NCI-H446 treated with DMSO at 0.1 percent for 48 hours (cell line): ENCODE data around the gene ATP1A3.
"Not testable (repeated sequence)": the region's sequence is repeated elsewhere in the genome, so short reads cannot be mapped to it uniquely, and the experiment has no call there.

Source experiments
- DNase-seq: peaks from one replicate; lab custom pipeline; 2025; lab: John Stamatoyannopoulos, UW

The ATP1A3 gene

DNA sequence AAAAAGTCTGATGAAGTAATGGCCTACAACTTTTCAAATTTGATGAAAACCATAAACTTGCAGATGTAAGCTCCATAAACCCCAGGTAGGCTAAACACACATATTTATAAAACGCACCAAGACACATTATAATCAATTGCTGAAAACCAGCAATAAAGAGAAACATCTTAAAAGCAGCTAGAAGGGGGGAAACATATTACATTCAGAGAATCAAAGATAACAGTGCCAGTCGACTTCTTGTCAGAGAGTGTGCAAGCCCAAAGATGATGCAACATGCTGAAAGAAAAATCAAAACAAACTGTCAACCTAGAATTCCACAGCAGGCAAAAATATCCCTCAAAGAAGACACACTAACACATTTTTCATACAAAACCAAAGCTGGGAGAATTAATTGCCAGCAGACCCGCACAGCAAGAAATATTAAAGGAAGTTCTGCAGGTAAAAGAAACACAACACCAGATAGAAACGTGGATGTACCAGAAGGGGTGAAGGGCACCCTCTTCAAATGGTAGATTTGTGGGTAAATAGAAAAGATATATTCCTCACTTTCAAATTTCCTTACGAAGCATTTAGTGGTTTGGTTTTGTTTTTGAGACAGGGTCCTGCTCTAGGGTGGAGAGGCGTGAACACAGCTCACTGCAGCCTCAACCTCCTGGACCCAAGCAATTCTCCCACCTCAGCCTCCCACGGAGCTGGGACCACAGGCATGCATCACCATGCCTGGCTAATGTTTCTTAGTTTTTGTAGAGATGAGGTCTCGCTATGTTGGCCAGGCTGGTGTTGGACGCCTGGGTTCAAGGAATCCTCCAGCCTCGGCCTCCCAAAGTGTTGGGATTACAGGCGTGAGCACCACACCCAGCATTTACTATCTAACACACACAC is 16.5 kb upstream of the ATP1A3 start:
- DNase-seq: no peak

DNA sequence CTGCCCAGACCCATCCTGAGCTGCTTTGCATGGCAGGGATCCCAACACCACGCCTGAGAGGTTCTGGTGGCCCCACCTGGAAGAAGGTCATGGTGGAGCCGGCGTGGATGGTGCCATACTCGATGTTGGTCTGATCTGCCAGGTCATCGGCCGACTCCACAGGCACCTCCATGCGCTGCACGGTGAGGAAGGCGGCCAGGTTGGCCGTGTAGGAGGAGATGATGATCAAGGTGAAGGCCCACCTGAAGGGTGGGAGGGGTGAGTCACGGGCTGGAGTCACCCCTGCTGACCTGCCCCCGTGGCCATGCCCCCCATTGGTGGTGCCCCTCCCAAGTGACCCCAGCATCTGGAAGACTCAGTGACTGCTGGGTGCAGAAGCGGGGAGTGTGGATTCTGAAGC is 12.5 kb upstream of the ATP1A3 start:
- DNase-seq: no peak

DNA sequence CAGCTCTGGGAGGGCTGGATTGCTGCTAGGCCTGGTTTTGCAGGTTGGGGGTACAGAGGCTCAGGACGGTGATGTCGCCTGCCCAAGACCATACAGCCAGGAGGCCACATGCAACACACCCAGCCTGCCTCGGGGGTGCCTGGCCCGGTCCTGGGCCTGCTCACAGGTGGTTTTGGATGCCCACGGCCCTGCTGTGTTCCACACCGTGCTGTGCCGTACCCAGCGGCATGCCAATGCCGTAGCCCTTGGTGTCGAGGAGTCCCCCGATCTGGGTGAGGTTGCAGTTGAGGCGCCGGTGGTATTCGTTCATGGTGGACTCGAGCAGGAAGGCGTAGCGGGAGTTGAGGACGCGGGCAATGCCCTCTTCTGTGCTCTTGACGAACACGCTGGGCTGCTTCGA is 11.5 kb upstream of the ATP1A3 start:
- no peak for DNase-seq

DNA sequence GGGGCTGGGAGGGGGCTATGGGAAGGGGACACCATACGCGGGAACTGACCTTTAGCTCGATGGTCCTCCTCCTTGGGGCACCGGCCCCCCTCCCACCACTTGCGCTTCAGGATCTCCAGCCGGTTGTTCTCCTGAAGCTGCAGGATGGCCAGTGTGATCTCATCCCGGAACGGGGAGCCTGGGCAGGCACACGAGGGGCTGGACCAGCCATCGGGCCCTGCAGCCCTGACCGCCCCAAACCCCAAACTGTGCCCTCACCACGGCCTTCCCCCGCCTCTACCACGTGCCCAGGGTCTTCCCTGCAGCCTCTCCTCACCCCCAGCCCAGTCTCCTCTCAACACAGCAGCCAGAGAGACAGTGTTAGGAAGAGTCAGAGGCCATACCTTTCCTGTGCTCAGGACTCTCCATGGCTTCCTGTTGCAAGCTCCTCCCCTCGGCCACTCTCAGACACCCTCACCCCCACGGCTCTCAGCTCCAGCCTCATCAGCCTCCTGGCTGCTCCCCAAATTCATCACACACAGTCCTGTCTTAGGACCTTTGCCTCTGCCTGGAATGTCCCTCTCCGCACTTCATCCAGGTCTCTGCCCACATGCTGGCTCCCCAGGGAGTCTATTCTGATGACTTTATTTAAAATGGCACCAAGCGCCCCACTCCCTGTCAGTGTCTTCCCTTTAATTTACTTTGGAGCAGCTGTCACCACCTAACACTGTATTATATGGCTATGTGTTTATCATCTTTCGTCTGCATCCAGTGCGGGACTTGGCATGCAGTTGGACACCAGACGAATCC is 9.7 kb upstream of the ATP1A3 start:
- no peak for DNase-seq

DNA sequence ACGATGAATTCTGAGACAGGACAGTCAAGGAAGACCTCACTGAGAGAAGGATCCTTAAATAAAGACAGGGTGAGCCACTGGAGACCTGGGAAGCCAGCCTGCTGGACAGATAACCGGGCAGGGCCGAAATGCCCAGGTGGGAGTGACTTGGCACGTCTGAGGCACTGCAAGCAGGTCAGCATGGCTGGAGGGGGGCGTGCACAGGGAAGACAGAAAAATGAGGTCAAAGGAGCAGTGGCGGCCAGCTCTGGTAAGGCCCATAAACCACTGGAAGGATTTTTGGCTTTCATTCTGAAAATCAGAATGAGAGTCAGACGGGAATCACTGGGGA is 5.8 kb upstream of the ATP1A3 start:
- DNase-seq: no peak

GRCh38 chr19:41999071-41999877 is 5.2 kb upstream of the ATP1A3 start:
- DNase-seq: no peak

- no peak for DNase-seq
Observed at GRCh38 chr19:41998246-41999020, 4.4 kb upstream of the ATP1A3 start.

DNA sequence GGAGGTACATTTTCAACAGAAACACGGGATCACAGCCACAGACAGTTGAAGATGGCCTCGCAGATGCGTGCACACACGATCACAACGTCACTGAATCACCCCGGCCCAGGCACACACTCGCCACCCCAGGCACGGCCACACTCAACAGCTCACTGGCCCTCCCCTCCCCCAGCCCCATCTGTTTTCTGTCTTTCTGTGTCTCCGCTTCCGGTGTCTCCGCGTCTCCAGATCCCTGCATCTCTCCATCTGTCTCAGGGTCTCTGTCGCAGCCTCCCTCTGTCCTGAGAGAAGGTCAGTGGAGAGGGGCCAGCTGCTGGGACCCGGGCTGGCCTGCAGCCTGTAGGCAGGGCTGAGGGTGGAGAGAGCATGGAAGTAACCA is 3.8 kb upstream of the ATP1A3 start:
- DNase-seq: no peak

GRCh38 chr19:41997121-41997850 is 3.3 kb upstream of the ATP1A3 start:
- DNase-seq: no peak

DNA sequence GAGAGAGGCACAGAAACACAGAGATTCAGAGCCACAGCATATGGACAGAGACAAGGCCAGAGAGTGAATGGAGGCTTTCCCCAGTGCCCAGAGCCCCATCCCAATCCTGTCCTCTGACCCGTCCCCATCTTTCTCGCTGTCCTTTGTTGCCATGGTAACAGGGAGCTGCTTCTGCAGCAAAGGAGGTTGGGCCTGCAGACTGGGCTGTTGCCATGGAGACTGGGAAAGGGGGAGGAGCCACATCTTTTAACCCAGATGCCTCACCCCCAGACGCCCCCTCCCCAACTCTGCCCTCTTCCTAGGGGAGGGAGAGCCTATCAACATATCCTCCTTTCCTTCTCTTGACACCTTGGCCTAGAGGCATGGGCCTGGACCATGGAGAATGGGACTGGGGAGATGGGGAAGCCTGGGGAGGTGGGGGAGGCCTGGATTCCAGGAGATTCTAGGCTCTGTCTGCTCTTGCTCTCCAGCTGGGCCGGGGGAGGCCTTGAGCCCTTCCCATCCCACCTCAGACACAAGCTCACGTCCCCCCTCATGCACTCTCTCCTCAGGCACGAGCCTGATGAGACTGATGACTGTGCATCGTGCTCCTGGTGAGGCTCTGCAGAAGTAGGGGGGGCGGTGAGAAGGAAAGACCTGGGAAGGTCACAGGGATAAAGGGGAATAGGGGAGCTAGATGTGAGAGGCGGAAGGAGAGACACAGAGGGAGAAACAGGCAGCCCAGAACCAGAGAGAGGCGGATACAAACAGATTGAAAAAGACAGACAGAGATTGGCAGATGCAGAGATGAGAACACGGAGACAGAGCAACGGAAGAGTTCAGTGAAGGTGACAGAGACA is 2.1 kb upstream of the ATP1A3 start:
- DNase-seq: peak; percentile 17

- no peak for DNase-seq
Observed at GRCh38 chr19:41994994-41995958, 1.2 kb upstream of the ATP1A3 start.

DNA sequence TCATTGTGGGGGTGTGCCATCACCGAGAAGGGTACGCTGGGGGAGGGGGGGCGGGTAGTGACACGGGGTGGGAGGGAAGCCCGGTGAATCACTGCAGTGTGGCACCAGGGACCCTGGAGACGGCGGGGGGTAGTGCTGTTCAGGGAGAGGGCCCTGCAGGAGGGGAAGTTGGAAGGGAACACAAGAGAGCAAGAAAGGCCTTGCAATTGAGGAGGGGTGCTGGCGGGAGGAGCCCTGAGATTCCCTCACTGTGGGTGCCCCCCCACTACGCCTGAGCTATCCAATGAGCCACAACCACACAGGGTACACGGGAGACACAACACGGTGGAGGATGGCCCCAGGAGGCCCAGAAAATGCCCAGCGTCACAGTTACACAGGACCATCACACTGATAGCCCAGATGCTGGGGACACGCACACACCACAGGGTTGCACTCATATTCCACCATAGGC is 516 bp upstream of the ATP1A3 start:
- DNase-seq: no peak

- DNase-seq: not testable (repeated sequence)
Observed at GRCh38 chr19:41991925-41992569, 2.0 kb downstream of the ATP1A3 start.

DNA sequence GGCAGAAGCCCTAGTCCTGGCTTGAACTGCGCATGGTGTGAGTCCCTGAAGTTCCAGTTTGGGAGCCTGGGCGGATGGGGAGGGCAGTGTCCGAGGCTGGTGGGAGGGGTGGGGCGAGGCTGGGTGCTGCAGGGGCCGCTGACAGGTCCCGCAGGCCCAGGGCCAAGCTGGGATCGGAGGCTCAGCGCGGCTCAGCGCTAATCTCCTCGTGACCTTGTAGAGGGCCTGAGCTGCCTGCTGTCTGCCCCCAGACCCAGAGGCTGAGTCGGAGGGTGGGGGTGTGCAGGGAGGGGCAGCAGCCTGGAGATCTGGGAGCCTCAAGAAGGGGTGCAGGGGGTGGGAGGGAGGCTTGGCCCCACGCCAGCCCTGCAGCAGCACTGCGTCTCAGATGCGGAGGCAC is 3.0 kb downstream of the ATP1A3 start:
- no peak for DNase-seq

GRCh38 chr19:41990615-41991014 is 3.4 kb downstream of the ATP1A3 start:
- no peak for DNase-seq

- no peak for DNase-seq
Observed at GRCh38 chr19:41990028-41990427, 4.0 kb downstream of the ATP1A3 start.

- DNase-seq: no peak
Observed at GRCh38 chr19:41988947-41989346, 5.1 kb downstream of the ATP1A3 start.

DNA sequence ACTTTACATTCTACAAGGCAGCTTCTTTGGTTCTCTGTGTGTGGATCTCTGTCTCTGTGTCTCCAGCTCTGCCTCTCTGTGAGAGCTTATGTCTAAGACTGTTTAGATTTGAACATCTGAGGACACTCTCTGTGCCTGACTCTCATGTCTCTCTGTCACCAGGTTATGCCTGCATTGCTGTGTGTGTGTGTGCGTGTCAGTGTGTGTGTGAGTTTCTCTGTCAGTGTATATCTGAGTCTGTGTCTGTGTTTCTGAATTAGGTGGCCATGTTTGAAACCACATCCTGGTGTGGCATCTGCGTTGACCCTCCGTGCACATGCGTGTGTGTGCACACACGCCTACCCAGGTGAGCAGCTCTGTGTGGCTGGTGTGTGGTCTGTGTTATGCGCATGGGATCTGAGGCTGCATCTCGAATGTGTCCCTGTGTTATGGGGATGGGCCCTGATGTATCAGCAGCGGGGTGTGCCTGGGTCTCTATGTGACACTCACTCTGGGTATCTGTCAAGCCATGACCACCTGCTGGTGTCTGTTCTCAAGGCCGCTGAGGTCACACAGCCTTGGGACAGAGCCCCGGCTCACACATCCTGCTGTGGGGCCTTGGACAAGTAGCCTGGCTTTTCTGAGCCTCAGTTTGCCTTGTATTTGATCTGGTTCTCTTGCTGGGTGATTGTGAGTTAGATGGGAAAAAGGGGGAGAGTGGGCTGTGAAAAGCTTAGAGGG is 6.7 kb downstream of the ATP1A3 start:
- no peak for DNase-seq
